Thoracic aorta (tissue), 2 donors: ENCODE results near the gene TLR9. TPM values are rescaled to one million over a fixed set of nuclear protein-coding genes. Genes with fewer than 3 reads are reported as not detected.
"Not testable (repeated sequence)": the region's sequence is repeated elsewhere in the genome, so short reads cannot be mapped to it uniquely, and the experiment has no call there.

Source experiments
- ATAC-seq: fragments of 150-250 bp; one replicate; pipeline ENCODE4 v1.8.0; 2017; ENCODE audit warnings: low read depth; ENCODE audit not compliant: insufficient number of reproducible peaks, low FRiP score
- DNase-seq: peaks from one replicate; pipeline ENCODE4 v3.0.0-alpha.2; 2020; ENCODE audit warnings: low spot score
- H3K27ac ChIP-seq, 2 donors: fragments of 200-600 bp; sonication (generic); 1 replicate in 1 of 2; 2 replicates in 1 of 2; pipeline ENCODE4 v1.5.1; 2016; ENCODE audit warnings: mild to moderate bottlenecking in 2 of 2, moderate library complexity in 2 of 2
- H3K27me3 ChIP-seq: fragments of 200-600 bp; sonication (generic); replicated peaks from 2 replicates; pipeline ENCODE4 v1.6.0; 2016; ENCODE audit warnings: mild to moderate bottlenecking; ENCODE audit not compliant: insufficient read depth
- H3K36me3 ChIP-seq: fragments of 200-600 bp; sonication (generic); one replicate; pipeline ENCODE4 v1.5.1; 2016
- H3K4me1 ChIP-seq, 2 donors: fragments of 200-600 bp; sonication (generic); 1 replicate in 1 of 2; 2 replicates in 1 of 2; pipeline versions ENCODE4 v1.5.1 to v1.6.0; 2016; ENCODE audit warnings: low read depth in 2 of 2, mild to moderate bottlenecking in 1 of 2; ENCODE audit not compliant: control insufficient read depth in 1 of 2
- H3K4me3 ChIP-seq: fragments of 200-600 bp; sonication (generic); 2 replicates; pipeline ENCODE4 v1.5.1; 2016; ENCODE audit warnings: mild to moderate bottlenecking
- H3K9me3 ChIP-seq: fragments of 200-600 bp; sonication (generic); 2 replicates; pipeline ENCODE4 v1.5.1; 2016
- total RNA-seq, 2 donors: library from RNA; depleted of rRNA; stranded (reverse); fragments of >200 nt; gene quantifications; one replicate each; pipeline versions ENCODE4 v1.1.0 to v1.2.3, GENCODE V29; 2016
- TF ChIP-seq, protein P1 (sequence below): fragments of 200-600 bp; sonication (generic); IDR thresholded peaks from one replicate; pipeline ENCODE4 v1.5.1; 2019; ENCODE audit warnings: antibody characterized with exemption

TLR9 gene, protein sequence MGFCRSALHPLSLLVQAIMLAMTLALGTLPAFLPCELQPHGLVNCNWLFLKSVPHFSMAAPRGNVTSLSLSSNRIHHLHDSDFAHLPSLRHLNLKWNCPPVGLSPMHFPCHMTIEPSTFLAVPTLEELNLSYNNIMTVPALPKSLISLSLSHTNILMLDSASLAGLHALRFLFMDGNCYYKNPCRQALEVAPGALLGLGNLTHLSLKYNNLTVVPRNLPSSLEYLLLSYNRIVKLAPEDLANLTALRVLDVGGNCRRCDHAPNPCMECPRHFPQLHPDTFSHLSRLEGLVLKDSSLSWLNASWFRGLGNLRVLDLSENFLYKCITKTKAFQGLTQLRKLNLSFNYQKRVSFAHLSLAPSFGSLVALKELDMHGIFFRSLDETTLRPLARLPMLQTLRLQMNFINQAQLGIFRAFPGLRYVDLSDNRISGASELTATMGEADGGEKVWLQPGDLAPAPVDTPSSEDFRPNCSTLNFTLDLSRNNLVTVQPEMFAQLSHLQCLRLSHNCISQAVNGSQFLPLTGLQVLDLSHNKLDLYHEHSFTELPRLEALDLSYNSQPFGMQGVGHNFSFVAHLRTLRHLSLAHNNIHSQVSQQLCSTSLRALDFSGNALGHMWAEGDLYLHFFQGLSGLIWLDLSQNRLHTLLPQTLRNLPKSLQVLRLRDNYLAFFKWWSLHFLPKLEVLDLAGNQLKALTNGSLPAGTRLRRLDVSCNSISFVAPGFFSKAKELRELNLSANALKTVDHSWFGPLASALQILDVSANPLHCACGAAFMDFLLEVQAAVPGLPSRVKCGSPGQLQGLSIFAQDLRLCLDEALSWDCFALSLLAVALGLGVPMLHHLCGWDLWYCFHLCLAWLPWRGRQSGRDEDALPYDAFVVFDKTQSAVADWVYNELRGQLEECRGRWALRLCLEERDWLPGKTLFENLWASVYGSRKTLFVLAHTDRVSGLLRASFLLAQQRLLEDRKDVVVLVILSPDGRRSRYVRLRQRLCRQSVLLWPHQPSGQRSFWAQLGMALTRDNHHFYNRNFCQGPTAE
- total RNA-seq, result not detected

DNA sequence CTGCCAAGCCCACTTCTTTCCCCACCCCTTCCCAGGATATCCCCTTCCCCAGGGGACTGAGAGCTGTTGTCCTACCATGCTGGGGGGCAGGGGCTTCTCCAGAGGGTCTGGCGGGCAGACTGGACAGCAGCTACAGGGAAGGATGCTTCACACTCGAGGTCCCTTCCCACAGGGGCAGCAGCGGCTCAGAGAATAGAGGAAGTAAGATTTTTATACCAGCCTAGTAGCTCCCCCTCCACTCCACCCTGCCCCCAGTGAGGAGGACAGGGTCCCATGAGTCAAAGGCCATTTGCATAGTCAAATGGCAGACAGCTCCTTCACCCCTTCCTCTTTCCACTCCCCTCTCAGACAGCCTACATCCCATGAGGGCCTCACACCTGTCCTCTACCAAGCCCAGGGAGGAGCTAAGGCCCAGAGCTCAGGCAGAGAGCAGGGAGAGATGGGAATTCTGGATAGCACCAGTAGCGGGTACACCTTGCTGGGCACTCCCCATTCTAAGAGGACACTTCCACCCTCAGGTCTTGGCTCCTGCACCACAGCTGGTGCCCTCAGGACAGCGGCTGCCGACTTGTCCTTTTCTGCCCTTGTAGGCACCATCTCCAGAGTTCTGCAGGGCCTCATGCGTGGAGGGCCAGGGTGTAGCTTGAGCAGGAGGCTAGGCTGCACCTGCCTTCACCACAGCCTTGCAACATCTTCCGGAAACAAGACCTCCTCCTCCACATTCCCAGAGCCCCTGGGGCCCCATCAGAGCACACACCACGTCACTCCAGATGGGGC is at the start of gene TLR9:
TSS of gene TLR9 (minus strand) at position 194 of the 777 bp plus-strand sequence. CDS start at position 78, 116 bp downstream.
- Histone ChIP-seq H3K36me3 (peaks cover 15% of the 10 kb centered on the region), H3K27me3 (no peaks in the 10 kb centered on the region), H3K9me3 (no peaks in the 10 kb centered on the region), H3K27ac (no peak within 1 kb of the TSS), H3K4me3 (no peak within 1 kb of the TSS), H3K4me1 (no peaks in the 10 kb centered on the region)
- ATAC-seq (no peak), DNase-seq (no peak)
- TF ChIP-seq, protein P1, sequence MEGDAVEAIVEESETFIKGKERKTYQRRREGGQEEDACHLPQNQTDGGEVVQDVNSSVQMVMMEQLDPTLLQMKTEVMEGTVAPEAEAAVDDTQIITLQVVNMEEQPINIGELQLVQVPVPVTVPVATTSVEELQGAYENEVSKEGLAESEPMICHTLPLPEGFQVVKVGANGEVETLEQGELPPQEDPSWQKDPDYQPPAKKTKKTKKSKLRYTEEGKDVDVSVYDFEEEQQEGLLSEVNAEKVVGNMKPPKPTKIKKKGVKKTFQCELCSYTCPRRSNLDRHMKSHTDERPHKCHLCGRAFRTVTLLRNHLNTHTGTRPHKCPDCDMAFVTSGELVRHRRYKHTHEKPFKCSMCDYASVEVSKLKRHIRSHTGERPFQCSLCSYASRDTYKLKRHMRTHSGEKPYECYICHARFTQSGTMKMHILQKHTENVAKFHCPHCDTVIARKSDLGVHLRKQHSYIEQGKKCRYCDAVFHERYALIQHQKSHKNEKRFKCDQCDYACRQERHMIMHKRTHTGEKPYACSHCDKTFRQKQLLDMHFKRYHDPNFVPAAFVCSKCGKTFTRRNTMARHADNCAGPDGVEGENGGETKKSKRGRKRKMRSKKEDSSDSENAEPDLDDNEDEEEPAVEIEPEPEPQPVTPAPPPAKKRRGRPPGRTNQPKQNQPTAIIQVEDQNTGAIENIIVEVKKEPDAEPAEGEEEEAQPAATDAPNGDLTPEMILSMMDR, result no peak

DNA sequence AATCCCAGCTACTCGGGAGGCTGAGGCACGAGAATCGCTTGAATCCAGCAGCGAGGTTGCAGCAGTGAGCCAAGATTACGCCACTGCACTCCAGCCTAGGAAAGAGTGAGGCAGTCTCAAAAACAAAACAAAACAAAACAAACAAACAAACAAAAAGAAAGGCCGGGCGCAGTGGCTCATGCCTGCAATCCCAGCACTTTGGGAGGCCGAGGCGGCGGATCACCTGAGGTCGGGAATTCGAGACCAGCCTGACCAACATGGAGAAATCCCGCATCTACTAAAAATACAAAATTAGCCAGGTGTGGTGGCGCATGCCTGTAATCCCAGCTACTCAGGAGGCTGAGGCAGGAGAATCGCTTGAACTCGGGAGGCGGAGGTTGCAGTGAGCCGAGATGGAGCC is 49.3 kb upstream of the TLR9 start:
- H3K4me3 ChIP-seq, H3K27me3 ChIP-seq, DNase-seq, H3K27ac ChIP-seq, H3K36me3 ChIP-seq, H3K9me3 ChIP-seq, ATAC-seq: not testable (repeated sequence)
- H3K4me1 ChIP-seq, result peaks cover 41 to 74% of the 10 kb centered on the region in 2 donors

- H3K27me3 ChIP-seq, result no peaks in the 10 kb centered on the region
- H3K4me3 ChIP-seq, result no peak overlapping the region
- H3K36me3 ChIP-seq, result peaks cover 19% of the 10 kb centered on the region
- peaks cover 37 to 77% of the 10 kb centered on the region in 2 donors for H3K4me1 ChIP-seq
- no peak for DNase-seq
- TF ChIP-seq, protein P1, result no peak
- H3K9me3 ChIP-seq, result no peaks in the 10 kb centered on the region
- no peak overlapping the region for H3K27ac ChIP-seq
- no peak for ATAC-seq
Measured at GRCh38 chr3:52272831-52273230, 47.4 kb upstream of the TLR9 start.

DNA sequence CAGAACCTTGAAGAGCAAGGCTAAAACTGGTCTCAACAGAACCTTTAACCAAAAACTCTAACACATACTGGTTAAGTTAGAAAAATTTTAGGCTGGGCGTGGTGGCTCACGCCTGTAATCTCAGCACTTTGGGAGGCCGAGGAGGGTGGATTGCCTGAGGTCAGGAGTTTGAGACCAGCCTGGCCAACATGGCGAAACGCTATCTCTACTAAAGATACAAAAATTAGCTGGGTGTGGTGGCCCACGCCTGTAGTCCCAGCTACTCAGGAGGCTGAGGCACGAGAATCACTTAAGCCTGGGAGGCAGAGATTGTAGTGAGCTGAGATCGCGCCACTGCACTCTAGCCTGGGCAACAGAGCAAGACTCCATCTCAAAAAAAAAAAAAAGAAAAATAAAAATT is 46.7 kb upstream of the TLR9 start:
- not testable (repeated sequence) for DNase-seq, ATAC-seq

GRCh38 chr3:52270252-52270754 is 44.9 kb upstream of the TLR9 start:
- H3K4me1 ChIP-seq, result peaks cover 31 to 63% of the 10 kb centered on the region in 2 donors
- H3K9me3 ChIP-seq, result no peaks in the 10 kb centered on the region
- no peak for ATAC-seq
- H3K27me3 ChIP-seq, result no peaks in the 10 kb centered on the region
- peaks cover 31% of the 10 kb centered on the region for H3K36me3 ChIP-seq
- TF ChIP-seq, protein P1, result no peak
- peak overlapping the region in 1 of 2 donors; percentile 33 for H3K27ac ChIP-seq
- no peak overlapping the region for H3K4me3 ChIP-seq
- no peak for DNase-seq

More for the DNA sequence above, 46.7 kb upstream of the TLR9 start:
- Histone ChIP-seq H3K4me1 (peaks cover 37 to 77% of the 10 kb centered on the region in 2 donors), H3K36me3 (peaks cover 19% of the 10 kb centered on the region)
- H3K27ac ChIP-seq, H3K27me3 ChIP-seq, H3K9me3 ChIP-seq, H3K4me3 ChIP-seq: not testable (repeated sequence)
